VCaP (cell line): Measurements from ENCODE around the gene IL2RA.

Experiments
- H3K27ac ChIP-seq: fragments of 450-650 bp; 2 replicates; pipeline ENCODE4 v1.5.1; 2017
- CTCF ChIP-seq: fragments of 450-650 bp; conservative IDR thresholded peaks from 2 replicates; pipeline ENCODE4 v1.5.1; 2017; ENCODE audit warnings: mild to moderate bottlenecking, moderate library complexity

Gene IL2RA

GRCh38 chr10:6053303-6053702, 8.9 kb downstream of the IL2RA start:
- no peak for TF ChIP-seq CTCF
- H3K27ac ChIP-seq, result no peak overlapping the region

GRCh38 chr10:6052247-6053221, 9.6 kb downstream of the IL2RA start:
- H3K27ac ChIP-seq, result no peak overlapping the region
- TF ChIP-seq CTCF, result no peak

GRCh38 chr10:6050801-6051445, 11.2 kb downstream of the IL2RA start:
- TF ChIP-seq CTCF, result peak; percentile 70
- peak overlapping the region; percentile 32; the same call in 1 of the 2 replicates for H3K27ac ChIP-seq

GRCh38 chr10:6049031-6049400, 13.2 kb downstream of the IL2RA start:
- no peak overlapping the region for H3K27ac ChIP-seq
- no peak for TF ChIP-seq CTCF

- no peak for TF ChIP-seq CTCF
- H3K27ac ChIP-seq, result no peak overlapping the region
Observed at GRCh38 chr10:6048281-6049030, 13.7 kb downstream of the IL2RA start.

- no peak overlapping the region for H3K27ac ChIP-seq
- TF ChIP-seq CTCF, result no peak
Observed at GRCh38 chr10:6047847-6048246, 14.3 kb downstream of the IL2RA start.
